NB4 (cell line): ENCODE data around the gene CXADR.
"Not testable (repeated sequence)": the region's sequence is repeated elsewhere in the genome, so short reads cannot be mapped to it uniquely, and the experiment has no call there.

Experiments used
- MYC ChIP-seq: IDR thresholded peaks from 2 replicates; pipeline ENCODE4 v1.6.1; 2011; ENCODE audit warnings: low read depth, low read length
- POLR2A ChIP-seq: IDR thresholded peaks from 2 replicates; pipeline ENCODE4 v1.6.1; 2011; ENCODE audit warnings: mild to moderate bottlenecking; ENCODE audit not compliant: insufficient read length; ENCODE audit errors: extremely low read depth
- TF ChIP-seq, protein P1 (sequence below): IDR thresholded peaks from one replicate; pipeline ENCODE4 v1.5.1; 2012; ENCODE audit warnings: low read depth, low read length

DNA sequence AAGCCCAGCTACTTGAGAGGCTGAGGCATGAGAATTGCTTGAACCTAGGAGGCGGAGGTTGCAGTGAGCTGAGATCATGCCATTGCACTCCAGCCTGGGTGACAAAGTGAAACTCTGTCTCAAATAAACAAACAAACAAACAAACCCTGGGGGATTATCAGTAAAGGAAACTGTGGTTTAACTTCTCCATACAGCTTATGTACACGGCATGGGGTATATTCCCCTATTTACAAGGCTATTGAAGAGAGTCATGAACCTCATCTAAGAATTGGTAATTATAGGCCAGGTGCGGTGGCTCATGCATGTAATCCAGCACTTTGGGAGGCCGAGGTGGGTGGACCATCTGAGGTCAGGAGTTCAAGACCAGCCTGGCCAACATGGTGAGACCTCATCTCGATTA is 9.9 kb upstream of the CXADR start:
- TF ChIP-seq, protein P1, sequence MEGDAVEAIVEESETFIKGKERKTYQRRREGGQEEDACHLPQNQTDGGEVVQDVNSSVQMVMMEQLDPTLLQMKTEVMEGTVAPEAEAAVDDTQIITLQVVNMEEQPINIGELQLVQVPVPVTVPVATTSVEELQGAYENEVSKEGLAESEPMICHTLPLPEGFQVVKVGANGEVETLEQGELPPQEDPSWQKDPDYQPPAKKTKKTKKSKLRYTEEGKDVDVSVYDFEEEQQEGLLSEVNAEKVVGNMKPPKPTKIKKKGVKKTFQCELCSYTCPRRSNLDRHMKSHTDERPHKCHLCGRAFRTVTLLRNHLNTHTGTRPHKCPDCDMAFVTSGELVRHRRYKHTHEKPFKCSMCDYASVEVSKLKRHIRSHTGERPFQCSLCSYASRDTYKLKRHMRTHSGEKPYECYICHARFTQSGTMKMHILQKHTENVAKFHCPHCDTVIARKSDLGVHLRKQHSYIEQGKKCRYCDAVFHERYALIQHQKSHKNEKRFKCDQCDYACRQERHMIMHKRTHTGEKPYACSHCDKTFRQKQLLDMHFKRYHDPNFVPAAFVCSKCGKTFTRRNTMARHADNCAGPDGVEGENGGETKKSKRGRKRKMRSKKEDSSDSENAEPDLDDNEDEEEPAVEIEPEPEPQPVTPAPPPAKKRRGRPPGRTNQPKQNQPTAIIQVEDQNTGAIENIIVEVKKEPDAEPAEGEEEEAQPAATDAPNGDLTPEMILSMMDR, result not testable (repeated sequence)
- not testable (repeated sequence) for TF ChIP-seq POLR2A, MYC
